HG03095 (cell line): ENCODE measurements around the gene MIDN.

ENCODE experiments used
- ATAC-seq: cut with Tn5 transposase; IDR thresholded peaks from one replicate; pipeline ENCODE4 v1.9.1; 2021; ENCODE audit warnings: moderate library complexity; ENCODE audit not compliant: unreplicated experiment

Gene MIDN

DNA sequence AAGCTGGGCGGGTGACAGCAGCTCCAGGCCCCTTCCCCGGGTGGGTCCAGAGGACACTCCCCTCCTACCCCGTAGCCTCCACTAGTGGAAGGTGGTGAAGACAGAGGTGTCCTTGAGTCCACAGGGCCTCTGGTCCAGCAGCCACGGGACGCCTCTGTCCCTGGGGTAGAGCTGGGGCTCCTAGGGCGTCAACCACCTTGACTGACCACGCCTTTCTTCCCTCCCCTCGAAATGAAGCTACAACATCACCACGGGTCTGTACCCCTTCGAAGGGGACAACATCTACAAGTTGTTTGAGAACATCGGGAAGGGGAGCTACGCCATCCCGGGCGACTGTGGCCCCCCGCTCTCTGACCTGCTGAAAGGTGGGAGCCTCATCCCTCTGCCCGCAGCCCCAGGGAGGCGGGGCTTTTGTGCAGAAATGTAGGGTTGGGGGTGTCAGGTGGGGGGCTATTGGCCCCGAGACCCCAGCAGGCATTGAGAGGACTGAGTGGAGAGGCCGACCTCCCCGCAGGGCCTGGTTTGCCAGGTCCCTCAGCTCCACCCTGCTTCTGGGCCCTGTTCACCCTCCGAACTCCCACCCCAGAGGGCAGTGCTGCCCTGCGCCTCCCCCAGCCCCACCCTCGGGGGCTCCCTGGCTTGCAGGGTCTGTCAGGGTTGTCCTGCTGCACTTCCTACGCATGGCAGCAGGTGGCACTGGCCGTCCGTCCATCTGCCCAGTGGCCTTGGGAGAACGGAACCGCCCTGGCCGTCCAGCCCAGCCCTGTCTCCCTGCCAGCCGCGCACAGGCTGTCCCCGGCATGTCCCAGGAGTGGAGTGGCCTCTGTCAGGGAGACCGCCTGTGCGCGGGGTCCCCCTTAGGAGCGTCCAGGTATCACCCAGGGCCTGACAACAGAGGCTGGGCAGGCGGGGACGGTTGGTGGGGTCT, 27.1 kb upstream of the MIDN start:
- ATAC-seq: no peak

DNA sequence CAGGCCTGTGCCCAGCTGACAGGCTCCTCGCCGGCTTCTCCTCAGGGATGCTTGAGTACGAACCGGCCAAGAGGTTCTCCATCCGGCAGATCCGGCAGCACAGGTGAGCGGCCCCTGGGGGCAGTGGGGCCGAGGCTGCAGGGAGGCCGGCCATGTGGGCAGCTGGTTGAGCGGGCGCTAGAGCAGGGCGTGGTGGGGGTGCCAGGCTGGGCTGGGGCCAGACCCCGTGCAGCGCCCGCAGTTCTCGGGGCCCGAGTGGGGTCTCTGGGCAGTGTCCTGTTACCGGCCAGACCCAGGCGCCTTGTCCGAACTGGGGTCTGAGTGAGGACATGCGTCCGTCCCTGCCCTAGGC, 26.5 kb upstream of the MIDN start:
- no peak for ATAC-seq

DNA sequence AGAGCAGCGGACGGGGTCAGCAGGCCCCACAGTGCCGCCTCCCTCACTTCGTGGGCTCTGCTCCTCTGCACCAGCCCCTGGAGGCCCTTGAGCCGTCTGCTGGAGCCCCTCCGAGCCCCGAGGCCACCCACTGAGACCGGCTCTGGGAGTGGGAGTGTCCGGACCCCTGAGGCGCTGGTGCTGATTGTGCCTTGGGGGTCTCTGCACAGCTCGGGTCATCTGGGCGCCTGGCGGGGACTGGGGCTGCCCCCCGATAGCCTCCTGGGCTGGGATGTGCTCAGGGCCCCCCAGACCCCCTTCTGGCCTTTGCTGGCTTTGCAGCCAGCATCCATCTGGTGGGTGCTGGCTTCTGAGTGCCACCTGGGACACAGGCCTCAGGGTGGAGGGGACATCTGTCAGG, 26.0 kb upstream of the MIDN start:
- no peak for ATAC-seq

DNA sequence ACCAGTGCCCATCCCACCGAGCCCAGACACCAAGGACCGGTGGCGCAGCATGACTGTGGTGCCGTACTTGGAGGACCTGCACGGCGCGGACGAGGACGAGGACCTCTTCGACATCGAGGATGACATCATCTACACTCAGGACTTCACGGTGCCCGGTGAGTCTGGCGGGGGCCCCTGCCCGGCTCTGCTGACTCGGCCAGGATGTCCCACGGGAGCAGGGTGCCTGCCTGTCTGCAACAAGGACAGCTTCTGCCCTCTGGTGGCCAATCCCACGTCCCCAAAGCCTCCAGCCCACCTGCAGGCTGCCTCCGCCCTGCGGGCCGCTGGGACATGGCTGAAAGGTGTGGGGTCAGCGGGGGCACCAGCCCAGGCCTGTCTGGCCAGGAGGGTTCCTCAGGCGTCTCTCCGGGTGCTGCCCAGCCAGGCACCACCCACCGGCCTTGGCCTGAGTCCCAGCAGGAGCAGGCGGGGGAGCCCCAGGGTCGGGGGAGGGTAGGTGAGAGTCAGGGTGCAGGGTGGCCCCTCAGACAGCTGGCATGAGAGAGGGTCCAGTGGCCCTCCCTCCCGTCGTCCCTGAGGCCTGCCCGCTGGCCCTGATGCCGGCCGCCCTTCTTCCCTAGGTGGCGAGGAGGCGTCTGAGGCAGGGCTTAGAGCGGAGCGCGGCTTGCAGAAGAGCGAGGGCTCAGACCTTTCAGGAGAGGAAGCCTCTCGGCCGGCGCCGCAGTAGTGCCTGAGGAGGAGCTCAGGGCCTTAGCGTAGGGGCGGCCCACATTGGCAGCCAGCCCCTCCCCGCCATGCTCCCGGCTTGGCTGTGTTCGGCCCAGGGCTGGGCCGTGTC, 25.1 kb upstream of the MIDN start:
- ATAC-seq: no peak

DNA sequence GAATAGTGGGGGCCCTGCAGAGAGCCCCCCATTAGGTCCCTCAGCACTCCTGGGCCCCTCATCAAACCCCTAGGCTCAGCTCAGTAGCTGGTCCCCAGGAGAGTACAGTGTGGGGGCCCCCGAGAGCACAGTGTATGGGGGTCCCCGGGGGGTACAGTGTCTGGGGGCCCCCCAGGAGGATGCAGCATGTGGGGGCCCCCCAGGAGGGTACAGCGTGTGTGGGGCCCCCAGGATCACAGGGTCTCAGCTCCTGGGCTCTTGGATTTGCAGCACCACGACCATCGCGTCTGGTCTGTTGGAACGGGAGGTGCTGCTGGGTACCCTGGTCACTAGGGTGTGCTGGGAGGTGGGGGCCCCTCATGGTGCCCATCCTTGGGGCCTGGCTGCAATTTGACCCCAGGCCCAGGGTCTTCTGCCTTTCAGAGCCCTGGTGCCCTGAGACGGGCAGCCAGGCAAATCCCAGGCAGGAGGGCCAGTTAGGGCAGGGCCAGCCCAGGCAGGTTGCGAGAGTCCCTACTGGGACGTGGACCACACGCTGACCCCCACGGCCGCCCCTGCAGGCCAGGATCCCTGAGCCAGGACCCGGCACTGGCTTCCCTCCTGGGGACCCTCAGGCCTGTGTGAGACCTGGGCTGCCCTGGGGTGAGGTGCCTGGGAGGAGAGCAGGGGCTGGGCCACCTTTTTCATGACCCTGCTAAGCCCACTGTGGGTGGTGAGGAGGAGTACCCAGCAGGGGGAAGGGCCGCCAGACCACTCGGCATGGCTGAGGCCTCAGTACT, 24.1 kb upstream of the MIDN start:
- no peak for ATAC-seq

DNA sequence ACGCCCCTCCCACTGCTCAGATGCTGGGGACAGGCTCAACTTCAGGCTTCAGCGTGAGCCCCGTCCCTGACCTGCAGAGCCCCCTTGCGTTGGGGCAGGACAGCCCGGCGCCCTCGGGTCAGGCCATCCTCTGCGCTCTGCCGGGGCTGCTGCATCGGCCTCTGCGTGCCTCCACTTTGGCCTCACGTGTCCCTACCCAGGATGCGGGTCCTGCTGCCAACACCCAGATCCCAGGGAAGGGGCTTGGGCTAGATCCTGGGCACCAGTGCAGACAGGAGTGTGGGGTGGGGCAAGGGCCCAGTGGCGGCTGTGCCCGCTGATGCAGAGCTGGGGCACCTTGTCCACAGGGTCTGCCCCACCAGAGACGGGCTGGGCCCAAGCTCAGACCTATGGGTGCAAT, 23.5 kb upstream of the MIDN start:
- ATAC-seq: no peak

DNA sequence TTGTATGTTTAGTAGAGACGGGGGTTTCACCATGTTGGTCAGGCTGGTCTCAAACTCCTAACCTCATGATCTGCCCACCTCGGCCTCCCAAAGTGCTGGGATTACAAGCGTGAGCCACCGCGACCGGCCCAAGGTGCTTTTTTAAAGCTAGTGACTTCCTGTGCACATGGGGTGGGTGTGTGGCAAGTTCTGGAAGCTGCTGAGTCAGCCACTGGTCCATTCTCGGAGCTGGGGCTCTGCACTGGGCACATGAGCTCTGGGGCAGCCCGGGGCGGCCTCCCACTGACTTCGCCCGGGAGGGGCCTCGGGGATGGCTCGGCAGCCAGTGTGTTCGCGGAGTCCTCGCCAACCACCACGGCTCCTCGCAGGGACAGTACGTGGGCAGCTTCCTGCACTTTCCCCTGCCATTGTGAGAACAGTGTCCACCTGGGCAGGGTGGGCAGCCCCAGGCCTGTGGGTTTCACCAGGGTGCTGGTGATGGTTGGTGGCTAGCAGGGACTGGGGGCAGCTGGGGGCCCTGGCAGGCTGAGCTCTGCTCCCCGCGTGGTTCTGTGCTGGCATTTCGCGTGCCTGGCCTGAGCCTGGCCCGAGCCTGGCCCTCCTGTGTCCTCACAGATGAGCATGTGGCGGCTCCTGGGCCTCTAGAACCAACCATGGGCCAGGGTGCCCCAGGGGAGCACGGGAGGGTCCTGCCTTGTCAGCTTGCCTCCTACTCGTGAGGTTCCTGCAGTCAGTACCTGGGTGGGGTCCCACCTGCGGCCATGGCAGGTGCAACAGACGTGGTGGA, 22.8 kb upstream of the MIDN start:
- no peak for ATAC-seq

DNA sequence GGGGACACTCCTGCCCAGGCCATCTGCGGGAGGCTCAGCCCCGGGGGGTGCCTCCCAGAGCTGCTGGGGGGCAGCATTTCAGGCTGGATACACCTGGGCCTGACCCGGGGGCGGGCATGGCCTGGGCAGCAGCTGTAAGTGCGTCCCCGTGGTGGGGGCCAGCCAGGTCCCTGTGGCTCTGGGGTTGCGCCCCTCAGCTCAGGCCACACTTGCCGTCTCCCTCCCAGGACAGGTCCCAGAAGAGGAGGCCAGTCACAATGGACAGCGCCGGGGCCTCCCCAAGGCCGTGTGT, 22.2 kb upstream of the MIDN start:
- no peak for ATAC-seq

DNA sequence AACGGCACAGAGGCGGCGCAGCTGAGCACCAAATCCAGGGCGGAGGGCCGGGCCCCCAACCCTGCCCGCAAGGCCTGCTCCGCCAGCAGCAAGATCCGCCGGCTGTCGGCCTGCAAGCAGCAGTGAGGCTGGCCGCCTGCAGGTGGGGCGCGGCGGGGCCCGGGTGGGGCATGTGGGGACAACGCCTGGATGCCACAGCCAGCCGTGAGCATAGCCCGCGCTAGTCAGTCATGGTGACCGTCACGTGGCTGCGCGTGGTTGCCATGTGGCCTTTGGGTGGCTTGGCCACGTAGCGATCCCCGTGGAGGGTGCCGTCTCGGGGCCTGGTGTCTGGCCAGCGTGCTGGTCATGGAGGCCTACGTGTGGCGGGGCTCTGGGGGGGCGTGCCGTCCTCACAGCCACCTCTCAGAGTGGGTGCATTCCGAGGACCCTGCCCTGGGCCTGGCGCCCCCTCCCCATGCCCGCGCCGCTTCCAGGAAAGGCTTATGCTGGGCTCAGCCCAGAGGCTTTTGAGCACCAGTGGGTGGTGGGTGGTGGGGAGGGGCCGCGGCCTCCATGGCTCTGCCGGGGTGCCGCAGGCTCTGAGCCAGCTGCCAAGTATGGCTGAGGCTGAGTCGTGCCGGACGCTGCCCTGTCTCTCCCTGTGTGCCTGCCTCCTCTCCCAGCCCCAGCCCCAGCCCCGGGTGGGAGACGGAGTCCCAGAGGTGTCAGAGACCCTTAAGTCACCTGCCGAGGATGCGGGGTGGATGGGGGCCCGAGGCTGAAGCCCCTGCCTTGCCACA, 21.7 kb upstream of the MIDN start:
- no peak for ATAC-seq

DNA sequence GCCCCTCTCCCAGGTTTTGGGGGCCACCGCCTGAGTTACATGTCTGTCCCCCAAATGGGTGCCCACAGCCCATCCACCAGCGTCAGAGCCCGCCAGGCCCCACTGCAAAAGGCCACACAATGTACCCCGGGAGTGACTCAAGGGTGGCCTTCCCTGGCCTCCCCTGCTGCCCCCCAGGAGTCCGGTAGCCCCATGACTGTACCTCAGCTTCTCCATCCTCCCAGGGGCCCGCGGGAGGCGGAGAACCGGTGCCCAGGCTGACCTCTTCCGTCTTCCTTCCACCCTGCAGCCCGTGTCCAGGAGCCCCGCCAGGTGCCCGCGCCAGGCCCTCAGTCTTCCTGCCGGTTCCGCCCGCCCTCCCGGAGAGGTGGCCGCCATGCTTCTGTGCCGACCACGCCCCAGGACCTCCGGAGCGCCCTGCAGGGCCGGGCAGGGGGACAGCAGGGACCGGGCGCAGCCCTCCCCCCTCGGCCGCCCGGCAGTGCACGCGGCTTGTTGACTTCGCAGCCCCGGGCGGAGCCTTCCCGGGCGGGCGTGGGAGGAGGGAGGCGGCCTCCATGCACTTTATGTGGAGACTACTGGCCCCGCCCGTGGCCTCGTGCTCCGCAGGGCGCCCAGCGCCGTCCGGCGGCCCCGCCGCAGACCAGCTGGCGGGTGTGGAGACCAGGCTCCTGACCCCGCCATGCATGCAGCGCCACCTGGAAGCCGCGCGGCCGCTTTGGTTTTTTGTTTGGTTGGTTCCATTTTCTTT, 20.9 kb upstream of the MIDN start:
- ATAC-seq: no peak

DNA sequence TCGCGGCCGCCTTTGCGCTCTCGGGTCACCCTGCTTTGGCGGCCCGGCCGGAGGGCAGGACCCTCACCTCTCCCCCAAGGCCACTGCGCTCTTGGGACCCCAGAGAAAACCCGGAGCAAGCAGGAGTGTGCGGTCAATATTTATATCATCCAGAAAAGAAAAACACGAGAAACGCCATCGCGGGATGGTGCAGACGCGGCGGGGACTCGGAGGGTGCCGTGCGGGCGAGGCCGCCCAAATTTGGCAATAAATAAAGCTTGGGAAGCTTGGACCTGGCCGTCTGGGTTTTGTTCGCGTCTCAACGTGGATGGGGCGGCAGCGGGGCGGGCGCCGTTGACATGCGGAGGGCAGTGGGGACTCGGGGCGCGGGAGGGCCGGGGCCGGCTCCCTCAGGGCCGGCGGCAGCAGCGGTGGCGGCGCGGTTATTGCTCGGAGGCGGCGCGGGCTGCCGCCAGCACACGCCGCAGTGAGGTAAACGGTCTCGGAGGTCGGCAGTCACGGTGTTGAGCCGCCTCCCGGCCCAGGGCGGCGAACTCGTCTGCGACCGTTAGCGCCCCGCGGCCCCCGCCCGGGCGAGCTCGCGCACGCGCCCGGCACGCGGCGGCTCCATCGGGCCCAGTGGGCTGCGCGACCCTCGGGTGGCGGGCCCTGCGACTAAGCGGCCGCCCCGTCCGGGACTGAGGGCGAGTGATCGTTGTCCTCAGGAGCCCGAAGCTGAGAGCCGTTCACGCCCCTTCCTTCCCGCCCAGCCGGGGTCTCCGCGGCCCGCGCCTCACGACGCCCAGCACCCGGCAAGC, 20.0 kb upstream of the MIDN start:
- ATAC-seq: no peak

DNA sequence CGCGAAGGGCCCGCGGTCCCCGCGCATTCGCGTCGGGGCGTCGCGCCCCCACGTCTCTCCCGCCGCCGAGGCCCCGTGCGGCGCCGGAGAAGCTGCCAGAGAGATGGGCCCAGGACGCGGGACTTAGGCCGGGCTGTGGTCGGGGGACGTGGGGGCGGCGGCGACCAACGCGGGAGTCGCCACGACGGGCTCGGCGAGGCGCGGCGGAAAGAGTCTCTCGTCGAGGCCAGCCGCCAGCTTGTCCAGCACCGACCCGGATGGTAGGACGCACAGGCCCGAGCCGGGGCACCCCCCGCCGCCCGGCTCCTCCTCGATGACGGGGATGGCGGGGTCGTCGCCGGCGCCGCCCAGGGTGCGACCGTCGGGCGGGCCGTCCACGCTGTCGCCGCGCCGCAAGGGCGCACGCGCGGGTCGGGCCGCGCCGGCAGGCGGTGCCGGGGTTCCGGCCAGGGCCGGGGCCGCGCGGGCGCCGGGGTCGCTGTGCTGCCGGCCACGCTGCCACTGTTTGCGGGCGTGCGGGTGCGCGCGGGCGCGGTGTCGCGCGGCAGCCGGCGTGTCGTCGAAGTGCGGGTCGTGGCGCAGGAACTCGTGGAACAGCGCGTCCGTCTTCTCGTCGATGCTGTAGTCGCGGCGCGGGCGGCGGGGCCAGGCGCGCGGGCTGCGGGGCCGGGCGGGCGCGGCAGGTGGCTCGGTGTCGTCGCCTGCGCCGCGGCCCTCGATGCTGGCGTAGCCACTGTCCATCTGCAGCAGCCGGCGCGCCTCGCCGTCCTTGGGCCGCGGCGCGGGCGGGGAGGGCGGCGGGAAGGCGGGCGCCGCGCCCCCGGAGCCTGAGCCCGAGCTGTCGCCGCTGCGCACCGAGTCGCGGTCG, 19.1 kb upstream of the MIDN start:
- ATAC-seq: no peak

DNA sequence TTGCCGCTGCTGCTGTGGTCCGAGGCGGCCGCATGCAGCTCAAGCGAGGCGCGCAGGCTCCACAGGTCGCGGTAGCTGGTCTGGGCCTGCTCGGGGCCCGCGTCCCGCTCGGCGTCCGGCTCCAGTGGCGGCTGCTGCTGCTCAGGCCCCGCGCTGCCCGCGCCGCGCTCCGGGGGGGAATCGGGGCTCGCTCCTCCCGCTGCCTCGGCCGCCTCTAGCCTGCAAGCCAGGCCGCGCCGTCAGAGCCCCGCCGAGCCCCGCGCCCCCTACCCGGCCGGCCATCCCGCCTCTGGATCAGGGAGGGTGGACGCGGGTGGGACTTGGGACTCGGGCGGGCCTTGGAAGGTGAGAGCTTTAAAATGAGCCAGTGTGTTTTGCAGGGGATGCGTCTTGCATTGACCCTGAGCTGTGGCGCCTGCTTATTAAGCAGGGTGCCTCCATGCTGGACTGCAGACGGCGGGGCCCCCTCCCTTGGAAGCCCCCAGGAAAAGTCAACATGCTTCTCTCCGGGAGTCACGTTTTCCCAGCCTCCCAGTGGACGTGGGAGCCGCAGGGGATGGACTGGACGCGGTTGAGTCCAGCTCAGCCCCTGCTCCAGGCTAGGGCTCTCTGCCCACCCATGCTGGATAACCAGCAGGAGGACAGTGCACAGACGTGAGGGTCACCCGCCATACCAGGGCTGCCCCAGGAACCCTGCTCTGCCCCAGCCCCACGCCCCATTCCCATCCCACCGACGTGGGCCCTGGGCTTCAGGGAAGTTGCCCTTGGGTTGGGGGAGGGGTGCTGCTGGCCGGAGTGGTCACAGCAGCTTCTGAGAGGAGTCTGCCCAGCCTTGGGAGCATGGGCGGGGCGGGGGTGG, 18.2 kb upstream of the MIDN start:
- no peak for ATAC-seq

DNA sequence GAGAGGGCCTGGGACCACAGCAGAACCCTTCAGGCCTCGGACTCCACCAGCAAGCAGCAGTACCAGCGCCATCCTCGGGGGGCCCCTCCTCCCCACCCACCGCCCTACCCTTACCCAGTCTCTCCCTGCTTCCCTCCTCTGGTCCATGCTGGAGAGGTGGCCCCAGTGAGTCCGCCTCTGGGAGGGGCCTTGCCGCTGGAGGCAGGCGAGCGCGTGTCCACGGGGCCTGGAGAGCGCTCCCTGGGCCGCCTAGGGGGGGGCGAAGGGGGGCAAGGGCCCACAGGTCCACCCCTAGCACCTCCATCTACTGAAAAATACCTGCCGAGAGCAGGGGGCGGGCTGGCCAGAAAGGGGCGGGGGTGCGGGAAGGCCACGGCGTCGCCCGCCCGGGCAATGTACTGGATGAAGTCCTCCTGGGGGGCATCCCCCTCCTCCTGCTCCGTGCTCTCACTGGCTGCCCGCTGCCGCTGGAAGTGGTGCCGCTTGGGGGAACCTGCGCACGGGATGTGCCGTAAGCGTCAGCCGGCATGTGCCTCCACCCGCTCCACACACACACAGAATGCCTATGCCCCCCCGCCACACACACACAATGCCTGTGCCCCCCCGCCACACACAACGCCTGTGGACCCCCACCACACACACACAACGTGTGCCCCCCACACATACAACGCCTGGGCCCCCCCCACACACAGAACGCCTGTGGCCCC, 17.4 kb upstream of the MIDN start:
- no peak for ATAC-seq

DNA sequence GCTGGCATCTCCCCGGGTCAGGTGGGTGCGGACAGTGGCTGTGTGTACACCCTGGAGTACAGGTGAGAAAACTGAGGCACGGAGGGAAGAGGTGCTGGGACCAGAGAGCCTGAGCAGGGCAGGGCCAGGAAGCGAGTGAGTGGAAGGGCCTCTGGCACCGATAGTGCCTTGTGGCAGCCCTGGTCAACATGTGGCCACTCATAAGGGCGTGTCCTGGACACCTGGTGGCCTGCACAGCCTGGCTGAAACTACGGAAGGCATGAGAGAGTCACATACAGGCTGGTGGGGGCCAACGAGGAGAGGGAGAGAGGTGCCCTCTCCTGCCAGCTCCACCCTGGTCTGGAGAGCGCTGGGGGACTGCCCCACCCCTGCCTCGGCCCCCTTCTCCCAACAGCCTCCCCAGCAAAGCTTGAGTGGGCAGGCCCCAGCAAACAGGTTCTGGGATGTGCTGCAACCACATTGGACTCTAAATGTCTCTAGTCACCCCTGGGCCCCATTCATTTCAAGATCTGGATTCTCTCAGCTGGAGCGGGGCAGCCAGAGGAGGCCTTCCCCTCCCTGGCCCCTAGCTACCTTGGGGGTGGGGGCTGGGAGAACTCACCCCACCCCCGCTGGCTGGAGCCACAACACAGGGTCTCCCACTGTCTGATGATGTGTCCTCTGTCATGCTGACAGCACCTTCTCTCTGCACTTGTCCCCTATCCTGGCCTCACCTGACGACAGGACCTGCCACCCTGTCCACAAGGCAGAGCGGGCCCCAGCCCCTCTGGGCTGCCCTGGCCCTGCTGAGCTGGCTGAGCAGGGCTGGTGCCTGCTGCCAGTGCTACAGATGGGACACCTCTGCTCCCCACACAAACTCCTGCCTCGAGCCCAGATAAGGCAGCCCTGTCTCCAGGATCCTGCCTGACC, 16.4 kb upstream of the MIDN start:
- no peak for ATAC-seq
